Nephron (organoid): ENCODE measurements around the gene THAP7.
A peak's percentile ranks its signal among the peaks of the same experiment; 100 is the strongest.

Source experiments
- H3K27ac Mint-ChIP-seq, 3 experiments: 2 replicates each; pipeline ENCODE4 v1.8.0; 2020; ENCODE audit warnings: mixed read lengths in 3 of 3, mild to moderate bottlenecking in 2 of 3, moderate library complexity in 1 of 3
- H3K27me3 Mint-ChIP-seq: 2 replicates; pipeline ENCODE4 v1.8.0; 2021; ENCODE audit warnings: low read depth, mild to moderate bottlenecking, moderate library complexity, mixed read lengths
- H3K36me3 Mint-ChIP-seq: 2 replicates; pipeline ENCODE4 v1.8.0; 2020; ENCODE audit warnings: low read depth, mixed read lengths
- H3K4me1 Mint-ChIP-seq: 2 replicates; pipeline ENCODE4 v1.8.0; 2020; ENCODE audit warnings: mixed read lengths
- H3K4me3 Mint-ChIP-seq, 3 experiments: 2 replicates each; pipeline ENCODE4 v1.8.0; 2020; ENCODE audit warnings: mild to moderate bottlenecking in 3 of 3, mixed read lengths in 3 of 3, moderate library complexity in 2 of 3
- H3K9me3 Mint-ChIP-seq: 2 replicates; pipeline ENCODE4 v1.8.0; 2020; ENCODE audit warnings: mixed read lengths
- CTCF ChIP-seq, 3 experiments: fragments of 200-600 bp; sonication (generic); IDR thresholded peaks; one replicate each; pipeline ENCODE4 v1.5.0; 2021; ENCODE audit warnings: antibody characterized with exemption in 3 of 3; ENCODE audit not compliant: unreplicated experiment in 3 of 3

THAP7 gene

GRCh38 chr22:21028277-21029251 lies 26.6 kb upstream of the THAP7 start:
- TF ChIP-seq CTCF (IDR thresholded peaks at IDR 0.05; ENCODE audit: unreplicated experiment in 3 of 3), result no peak
- Mint-ChIP-seq H3K4me1 (peaks cover 27% of the 10 kb centered on the region), H3K27ac (no peak overlapping the region), H3K27me3 (peaks cover 26% of the 10 kb centered on the region), H3K4me3 (no peak overlapping the region), H3K9me3 (no peaks in the 10 kb centered on the region), H3K36me3 (no peaks in the 10 kb centered on the region)

GRCh38 chr22:21026783-21027692 lies 25.1 kb upstream of the THAP7 start:
- no peak overlapping the region for H3K4me3 Mint-ChIP-seq
- H3K36me3 Mint-ChIP-seq, result no peaks in the 10 kb centered on the region
- peaks cover 19% of the 10 kb centered on the region for H3K27me3 Mint-ChIP-seq
- no peaks in the 10 kb centered on the region for H3K9me3 Mint-ChIP-seq
- H3K27ac Mint-ChIP-seq, result peak overlapping the region in 2 of 3 experiments; percentile 12 to 42
- H3K4me1 Mint-ChIP-seq, result peaks cover 27% of the 10 kb centered on the region
- no peak for TF ChIP-seq CTCF (IDR thresholded peaks at IDR 0.05; ENCODE audit: unreplicated experiment in 3 of 3)

- peaks cover 25% of the 10 kb centered on the region for H3K4me1 Mint-ChIP-seq
- no peak overlapping the region for H3K27ac Mint-ChIP-seq
- no peaks in the 10 kb centered on the region for H3K36me3 Mint-ChIP-seq
- peaks cover 17% of the 10 kb centered on the region for H3K27me3 Mint-ChIP-seq
- TF ChIP-seq CTCF (IDR thresholded peaks at IDR 0.05; ENCODE audit: unreplicated experiment in 3 of 3), result no peak
- no peaks in the 10 kb centered on the region for H3K9me3 Mint-ChIP-seq
- H3K4me3 Mint-ChIP-seq, result no peak overlapping the region
These were observed 24.1 kb upstream of the THAP7 start for GRCh38 chr22:21025763-21026755.

GRCh38 chr22:21025266-21025665 lies 23.3 kb upstream of the THAP7 start:
- no peak overlapping the region for H3K4me3 Mint-ChIP-seq
- H3K27ac Mint-ChIP-seq, result no peak overlapping the region
- no peak for TF ChIP-seq CTCF (IDR thresholded peaks at IDR 0.05; ENCODE audit: unreplicated experiment in 3 of 3)
- peaks cover 17% of the 10 kb centered on the region for H3K4me1 Mint-ChIP-seq
- H3K27me3 Mint-ChIP-seq, result peaks cover 12% of the 10 kb centered on the region
- no peaks in the 10 kb centered on the region for H3K36me3 Mint-ChIP-seq
- H3K9me3 Mint-ChIP-seq, result no peaks in the 10 kb centered on the region

- TF ChIP-seq CTCF (IDR thresholded peaks at IDR 0.05; ENCODE audit: unreplicated experiment in 3 of 3), result no peak
- H3K36me3 Mint-ChIP-seq, result no peaks in the 10 kb centered on the region
- no peak overlapping the region for H3K27ac Mint-ChIP-seq
- no peaks in the 10 kb centered on the region for H3K9me3 Mint-ChIP-seq
- H3K4me1 Mint-ChIP-seq, result peaks cover 7% of the 10 kb centered on the region
- H3K4me3 Mint-ChIP-seq, result no peak overlapping the region
- peaks cover 6% of the 10 kb centered on the region for H3K27me3 Mint-ChIP-seq
These were observed 21.2 kb upstream of the THAP7 start for GRCh38 chr22:21022955-21023614.
